ENCODE results near the gene CAPN14. TPM values are rescaled to one million over a fixed set of nuclear protein-coding genes. Genes with fewer than 3 reads are reported as not detected.

CAPN14 gene
- total RNA-seq, 1 experiment from 2014 or later, result 0.23 TPM

DNA sequence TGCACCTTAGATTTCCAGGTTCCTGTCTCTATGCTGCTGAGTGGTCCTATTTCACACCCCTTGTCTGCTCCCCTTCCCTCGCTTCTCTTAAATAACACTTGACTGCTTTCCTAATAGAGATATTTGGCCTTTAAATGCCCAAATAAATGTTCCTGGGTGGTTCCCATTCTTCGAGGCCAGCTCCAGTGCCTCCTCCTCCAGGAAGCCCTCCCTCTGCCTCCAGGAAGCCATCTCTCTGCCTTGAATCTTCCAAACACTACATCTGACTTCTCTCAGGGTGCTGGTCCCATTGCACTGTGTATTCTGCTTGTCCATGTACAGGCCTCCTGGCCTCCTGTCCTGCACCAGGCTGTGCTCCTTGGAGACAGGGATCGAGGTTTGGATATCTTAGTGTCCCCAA is 30.8 kb upstream of the CAPN14 start:
- intact Hi-C loops (cut with micrococcal nuclease; ENCODE audit: unreplicated experiment), result no loop called here
- CTCF ChIA-PET, result no interaction called here
- no peaks in the 10 kb centered on the region for H3K27me3 ChIP-seq (replicated peaks; ENCODE audit: control insufficient read depth, insufficient read depth, low read length)
- no peaks in the 10 kb centered on the region for H3K4me1 ChIP-seq
- Mint-ChIP-seq H3K4me1 (ENCODE audit: low read depth, unreplicated experiment) (no peaks in the 10 kb centered on the region), H3K4me3 (ENCODE audit: unreplicated experiment) (no peak overlapping the region), H3K36me3 (ENCODE audit: insufficient read depth, unreplicated experiment) (no peaks in the 10 kb centered on the region), H3K27me3 (ENCODE audit: insufficient read depth, unreplicated experiment) (peaks cover 3% of the 10 kb centered on the region), H3K27ac (ENCODE audit: unreplicated experiment) (no peak overlapping the region), H3K9me3 (ENCODE audit: unreplicated experiment) (no peaks in the 10 kb centered on the region)
- POLR2A ChIA-PET, result no interaction called here
- no peaks in the 10 kb centered on the region for H3K36me3 ChIP-seq (ENCODE audit: control insufficient read depth, insufficient read depth, low read length)
- no peak for DNase-seq
- no peaks in the 10 kb centered on the region for H3K9me3 ChIP-seq
- TF ChIP-seq CTCF (IDR thresholded peaks at IDR 0.05; ENCODE audit: insufficient read depth in 1 of 2, low read depth in 1 of 2, low read length in 1 of 2, severe bottlenecking in 1 of 2, unreplicated experiment in 1 of 2), result no peak
- no TSS peak for BruUV-seq (replicated peaks)
- no peak overlapping the region for H3K4me3 ChIP-seq (ENCODE audit: low read depth, low read length)

GRCh38 chr2:31247711-31248110 is 30.4 kb upstream of the CAPN14 start:
- ChIA-PET POLR2A (no interaction called here), CTCF (no interaction called here)
- peaks cover 3% of the 10 kb centered on the region for H3K27me3 Mint-ChIP-seq (ENCODE audit: insufficient read depth, unreplicated experiment)
- no peaks in the 10 kb centered on the region for H3K36me3 ChIP-seq (ENCODE audit: control insufficient read depth, insufficient read depth, low read length)
- H3K4me1 Mint-ChIP-seq (ENCODE audit: low read depth, unreplicated experiment), result no peaks in the 10 kb centered on the region
- no peak for DNase-seq
- H3K36me3 Mint-ChIP-seq (ENCODE audit: insufficient read depth, unreplicated experiment), result no peaks in the 10 kb centered on the region
- no peaks in the 10 kb centered on the region for H3K9me3 ChIP-seq
- no peak overlapping the region for H3K4me3 ChIP-seq (ENCODE audit: low read depth, low read length)
- H3K9me3 Mint-ChIP-seq (ENCODE audit: unreplicated experiment), result no peaks in the 10 kb centered on the region
- no peaks in the 10 kb centered on the region for H3K27me3 ChIP-seq (replicated peaks; ENCODE audit: control insufficient read depth, insufficient read depth, low read length)
- H3K4me1 ChIP-seq, result no peaks in the 10 kb centered on the region
- TF ChIP-seq CTCF (IDR thresholded peaks at IDR 0.05; ENCODE audit: insufficient read depth in 1 of 2, low read depth in 1 of 2, low read length in 1 of 2, severe bottlenecking in 1 of 2, unreplicated experiment in 1 of 2), result no peak
- H3K27ac Mint-ChIP-seq (ENCODE audit: unreplicated experiment), result no peak overlapping the region
- intact Hi-C loops (cut with micrococcal nuclease; ENCODE audit: unreplicated experiment), result no loop called here
- H3K4me3 Mint-ChIP-seq (ENCODE audit: unreplicated experiment), result no peak overlapping the region
- no TSS peak for BruUV-seq (replicated peaks)

- Histone ChIP-seq H3K36me3 (ENCODE audit: control insufficient read depth, insufficient read depth, low read length) (no peaks in the 10 kb centered on the region), H3K4me3 (ENCODE audit: low read depth, low read length) (no peak overlapping the region), H3K4me1 (no peaks in the 10 kb centered on the region), H3K9me3 (no peaks in the 10 kb centered on the region), H3K27me3 (replicated peaks; ENCODE audit: control insufficient read depth, insufficient read depth, low read length) (no peaks in the 10 kb centered on the region; the same call in 1 of the 2 replicates)
- no peak for TF ChIP-seq CTCF (IDR thresholded peaks at IDR 0.05; ENCODE audit: insufficient read depth in 1 of 2, low read depth in 1 of 2, low read length in 1 of 2, severe bottlenecking in 1 of 2, unreplicated experiment in 1 of 2)
- Mint-ChIP-seq H3K27ac (ENCODE audit: unreplicated experiment) (no peak overlapping the region), H3K4me1 (ENCODE audit: low read depth, unreplicated experiment) (no peaks in the 10 kb centered on the region), H3K27me3 (ENCODE audit: insufficient read depth, unreplicated experiment) (peaks cover 3% of the 10 kb centered on the region), H3K9me3 (ENCODE audit: unreplicated experiment) (no peaks in the 10 kb centered on the region), H3K36me3 (ENCODE audit: insufficient read depth, unreplicated experiment) (no peaks in the 10 kb centered on the region), H3K4me3 (ENCODE audit: unreplicated experiment) (no peak overlapping the region)
- no peak for DNase-seq
- intact Hi-C loops (cut with micrococcal nuclease; ENCODE audit: unreplicated experiment), result no loop called here
- POLR2A ChIA-PET, result no interaction called here
- no TSS peak for BruUV-seq (replicated peaks)
- CTCF ChIA-PET, result interaction anchor here (0.7 kb wide), 1 partner anchor 86 kb away, joined by 6 read pairs; no protein-coding TSS in a partner anchor
These were observed 29.0 kb upstream of the CAPN14 start for GRCh38 chr2:31246184-31246852.
